ENCODE results near the gene LDHD.

Gene LDHD

DNA sequence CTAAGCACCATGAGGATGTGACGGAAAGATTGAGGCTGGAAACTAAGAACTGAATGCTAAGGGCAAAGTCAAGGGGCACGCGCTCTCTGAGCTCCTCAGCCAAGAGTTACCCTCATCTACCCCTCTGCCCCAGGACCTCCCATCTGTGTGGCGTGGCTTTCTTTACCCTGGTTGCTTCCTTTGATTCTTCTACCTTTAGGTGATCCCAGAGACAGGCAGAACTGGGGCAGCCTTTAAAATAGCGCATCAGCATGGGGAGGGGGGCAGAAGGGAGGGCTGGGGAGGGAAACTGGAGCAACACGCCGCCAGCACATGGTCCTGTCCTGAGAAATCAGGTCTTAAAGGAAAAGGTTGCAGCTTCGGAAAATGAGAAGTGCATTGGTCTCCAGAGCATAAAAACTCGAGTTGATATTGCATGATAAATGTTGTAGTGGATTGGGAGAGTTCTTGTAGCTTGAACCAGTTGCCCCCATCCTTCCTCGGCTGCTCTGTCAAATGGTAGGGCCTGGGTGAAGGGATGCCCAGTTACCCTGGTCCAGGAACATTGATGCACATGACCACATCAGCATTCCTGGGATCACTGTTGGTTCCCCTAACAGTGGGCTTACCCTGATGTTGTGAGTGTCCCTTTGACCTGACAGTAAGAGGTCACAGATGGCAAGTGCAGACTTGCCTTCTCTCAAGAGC lies 29.7 kb downstream of the LDHD start:
- Histone ChIP-seq H3K9ac (ENCODE audit: low read depth, low read length) (no peak overlapping the region), H3K4me1 (ENCODE audit: insufficient read depth, low read length) (peaks cover 11% of the 10 kb centered on the region)

DNA sequence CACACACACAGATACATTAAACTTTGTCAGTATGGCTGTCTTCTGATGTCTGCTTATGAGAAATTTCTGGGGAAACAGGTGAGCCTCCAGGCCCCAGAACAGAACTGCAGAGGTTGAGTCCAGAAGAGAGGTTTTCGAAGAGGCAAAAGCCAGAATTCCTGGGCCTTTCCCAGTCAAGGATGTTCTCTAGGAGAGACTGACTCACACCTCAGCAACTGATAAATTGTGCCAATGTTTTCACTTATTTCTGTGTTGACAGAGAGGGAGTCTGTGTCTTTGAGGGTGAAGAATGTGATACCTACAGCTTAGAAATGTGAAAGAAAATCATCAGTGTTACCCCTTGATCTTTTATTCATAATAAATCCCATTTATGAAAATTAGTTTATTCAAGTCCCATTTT lies 30.3 kb downstream of the LDHD start:
- H3K36me3 ChIP-seq (ENCODE audit: insufficient read depth, low read length): no peaks in the 10 kb centered on the region
- H3K9me3 ChIP-seq (ENCODE audit: control insufficient read depth, insufficient read depth, low read length): no peaks in the 10 kb centered on the region
- peaks cover 11% of the 10 kb centered on the region for H3K4me1 ChIP-seq (ENCODE audit: insufficient read depth, low read length)
- H3K9ac ChIP-seq (ENCODE audit: low read depth, low read length): no peak overlapping the region

More for the DNA sequence above, 29.7 kb downstream of the LDHD start:
- Histone ChIP-seq H3K9me3 (ENCODE audit: control insufficient read depth, insufficient read depth, low read length) (no peaks in the 10 kb centered on the region), H3K36me3 (ENCODE audit: insufficient read depth, low read length) (no peaks in the 10 kb centered on the region)

DNA sequence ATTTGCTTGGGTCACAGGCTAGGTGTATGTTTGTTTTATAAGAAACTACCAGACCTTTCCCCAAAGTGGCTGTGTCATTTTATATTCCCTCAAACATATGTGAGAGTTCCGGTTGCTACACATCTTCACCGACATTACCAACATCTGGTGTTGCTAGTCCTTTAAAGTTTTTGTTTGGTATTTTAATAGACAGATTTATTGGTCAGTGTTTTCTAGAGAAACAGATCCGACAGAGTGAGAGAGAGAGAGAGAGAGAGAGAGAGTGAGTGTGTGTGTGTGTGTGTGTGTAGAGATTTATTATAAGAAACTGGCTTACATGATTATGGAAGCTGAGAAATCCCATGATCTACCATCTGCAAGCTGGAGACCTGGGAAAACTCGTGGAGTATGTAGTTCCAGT lies 31.0 kb downstream of the LDHD start:
- no peak overlapping the region for H3K9ac ChIP-seq (ENCODE audit: low read depth, low read length)

DNA sequence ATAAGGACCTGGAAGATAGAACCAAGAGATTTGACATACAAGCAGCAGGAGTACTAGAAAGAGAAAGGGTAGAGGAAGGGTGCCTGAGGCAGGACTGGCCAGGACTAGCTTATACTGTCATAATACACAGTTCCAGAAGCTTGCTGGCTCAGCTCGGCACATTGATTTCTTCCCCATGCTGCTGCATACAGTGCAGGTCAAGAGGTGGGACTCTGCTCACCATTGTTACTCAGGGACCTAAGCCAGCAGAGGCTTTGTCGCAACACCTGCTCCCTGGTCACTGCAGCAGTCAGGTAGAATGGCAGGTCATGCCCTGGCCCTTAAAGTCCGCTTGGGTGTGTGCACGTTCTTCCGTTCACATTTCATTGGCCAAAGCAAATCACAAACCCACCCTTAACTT lies 32.8 kb downstream of the LDHD start:
- no peaks in the 10 kb centered on the region for H3K36me3 ChIP-seq (ENCODE audit: insufficient read depth, low read length)
- H3K4me1 ChIP-seq (ENCODE audit: insufficient read depth, low read length): peaks cover 9% of the 10 kb centered on the region
- no peaks in the 10 kb centered on the region for H3K9me3 ChIP-seq (ENCODE audit: control insufficient read depth, insufficient read depth, low read length)
- no peak overlapping the region for H3K9ac ChIP-seq (ENCODE audit: low read depth, low read length)

More for the DNA sequence above, 31.0 kb downstream of the LDHD start:
- Histone ChIP-seq H3K4me1 (ENCODE audit: insufficient read depth, low read length) (peaks cover 11% of the 10 kb centered on the region), H3K9me3 (ENCODE audit: control insufficient read depth, insufficient read depth, low read length) (no peaks in the 10 kb centered on the region), H3K36me3 (ENCODE audit: insufficient read depth, low read length) (no peaks in the 10 kb centered on the region)

DNA sequence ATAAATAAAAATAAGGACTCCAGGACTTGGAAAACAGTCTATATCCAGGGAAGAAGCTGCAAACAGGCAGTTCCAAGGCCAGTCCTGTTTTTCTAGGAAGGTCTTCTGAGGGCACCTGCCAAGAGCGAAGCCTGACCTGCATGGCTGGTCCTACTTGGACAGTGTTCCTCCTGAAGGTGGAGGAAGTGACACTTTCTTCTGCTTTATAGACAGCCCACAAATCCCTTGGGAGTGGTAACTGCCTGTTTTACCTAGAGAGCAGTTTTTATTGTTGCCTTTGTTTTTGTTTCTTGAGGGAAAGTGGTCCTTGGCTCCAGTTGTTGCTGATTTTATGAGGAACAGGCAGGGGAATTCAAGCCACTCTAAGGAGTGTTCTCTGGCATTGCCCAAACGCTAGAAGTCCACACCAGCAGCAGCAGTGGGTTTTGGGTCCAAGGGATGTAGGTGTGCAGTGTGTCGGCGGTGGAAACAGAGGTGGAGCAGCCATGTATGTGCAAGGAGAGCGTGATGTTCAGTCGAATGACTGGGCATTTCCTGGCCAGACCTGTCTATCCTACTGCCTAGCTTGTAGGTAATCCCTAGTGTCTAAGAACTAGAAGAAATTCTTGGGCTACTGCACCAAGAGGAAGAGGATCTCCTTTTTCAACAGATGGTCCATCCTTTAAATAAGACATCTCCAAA lies 35.3 kb downstream of the LDHD start:
- Histone ChIP-seq H3K4me1 (ENCODE audit: insufficient read depth, low read length) (0 out of 2 replicates have a peak, but pooled peaks cover 2% of the 10 kb centered on the region), H3K9ac (ENCODE audit: low read depth, low read length) (no peak overlapping the region), H3K9me3 (ENCODE audit: control insufficient read depth, insufficient read depth, low read length) (no peaks in the 10 kb centered on the region), H3K36me3 (ENCODE audit: insufficient read depth, low read length) (no peaks in the 10 kb centered on the region)

DNA sequence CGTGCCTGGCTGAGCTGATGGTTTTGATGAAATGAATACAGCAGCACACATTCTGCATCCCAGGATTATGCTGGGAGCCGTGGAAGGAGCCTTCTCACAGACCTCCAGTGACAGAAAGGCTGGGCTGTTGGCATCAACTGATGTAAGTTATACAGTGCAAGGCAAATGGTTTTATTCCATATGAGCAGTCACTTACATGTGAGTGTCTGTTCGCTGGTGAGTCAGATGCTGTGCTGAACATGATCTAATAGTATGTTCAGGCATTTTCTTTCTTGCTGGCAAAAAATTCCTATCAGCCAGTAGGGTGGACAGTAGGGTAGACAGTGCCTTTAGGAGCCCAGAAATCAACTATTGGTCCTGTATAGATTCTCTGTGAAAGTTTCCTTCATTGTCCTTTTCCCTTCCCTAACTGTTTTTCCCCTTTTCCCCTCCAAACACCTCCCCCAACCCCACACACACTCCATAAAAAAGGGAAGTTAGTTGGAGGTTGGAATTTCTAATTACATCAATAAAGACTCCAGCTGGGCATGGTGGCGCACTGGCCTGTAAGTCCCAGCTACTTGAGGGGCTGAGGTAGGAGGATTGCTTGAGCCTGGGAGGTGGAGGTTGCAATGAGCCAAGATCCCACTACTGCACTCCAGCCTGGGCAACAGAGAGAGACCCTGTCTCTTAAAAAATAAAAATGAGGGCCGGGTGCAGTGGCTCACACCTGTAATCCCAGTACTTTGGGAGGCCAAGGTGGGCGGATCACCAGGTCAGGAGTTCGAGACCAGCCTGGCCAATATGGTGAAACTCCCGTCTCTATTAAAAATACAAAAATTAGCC lies 36.2 kb downstream of the LDHD start:
- no peaks in the 10 kb centered on the region for H3K36me3 ChIP-seq (ENCODE audit: insufficient read depth, low read length)
- no peaks in the 10 kb centered on the region for H3K9me3 ChIP-seq (ENCODE audit: control insufficient read depth, insufficient read depth, low read length)
- H3K9ac ChIP-seq (ENCODE audit: low read depth, low read length): no peak overlapping the region
- 0 out of 2 replicates have a peak, but pooled peaks cover 2% of the 10 kb centered on the region for H3K4me1 ChIP-seq (ENCODE audit: insufficient read depth, low read length)

DNA sequence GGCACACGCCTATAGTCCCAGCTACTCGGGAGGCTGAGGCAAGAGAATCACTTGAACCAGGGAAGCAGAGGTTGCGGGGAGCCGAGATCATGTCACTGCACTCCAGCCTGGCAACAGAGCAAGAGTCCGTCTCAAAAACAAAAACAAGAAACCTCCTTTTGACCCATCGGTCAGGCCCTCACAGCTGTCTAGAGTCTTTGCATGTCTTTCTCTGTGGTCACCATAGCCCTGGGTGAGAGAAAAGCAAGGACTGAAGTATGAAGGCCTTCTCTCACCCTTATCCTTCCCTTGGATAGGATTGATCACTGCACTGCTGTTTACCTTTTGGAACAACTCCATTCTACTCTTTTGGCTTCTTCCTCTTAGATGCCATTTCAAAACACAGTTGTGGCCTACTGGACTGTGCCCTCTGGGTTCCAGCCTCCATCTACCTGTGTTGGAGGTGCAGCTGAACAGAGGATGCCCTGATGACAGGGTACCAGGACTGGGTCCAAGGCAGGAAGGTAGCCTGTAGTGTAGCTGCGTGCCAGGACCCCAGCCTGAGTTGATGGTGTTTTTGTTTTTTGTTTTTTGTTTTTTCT lies 37.1 kb downstream of the LDHD start:
- 0 out of 2 replicates have a peak, but pooled peaks cover 2% of the 10 kb centered on the region for H3K4me1 ChIP-seq (ENCODE audit: insufficient read depth, low read length)
- no peaks in the 10 kb centered on the region for H3K9me3 ChIP-seq (ENCODE audit: control insufficient read depth, insufficient read depth, low read length)
- H3K9ac ChIP-seq (ENCODE audit: low read depth, low read length): no peak overlapping the region

DNA sequence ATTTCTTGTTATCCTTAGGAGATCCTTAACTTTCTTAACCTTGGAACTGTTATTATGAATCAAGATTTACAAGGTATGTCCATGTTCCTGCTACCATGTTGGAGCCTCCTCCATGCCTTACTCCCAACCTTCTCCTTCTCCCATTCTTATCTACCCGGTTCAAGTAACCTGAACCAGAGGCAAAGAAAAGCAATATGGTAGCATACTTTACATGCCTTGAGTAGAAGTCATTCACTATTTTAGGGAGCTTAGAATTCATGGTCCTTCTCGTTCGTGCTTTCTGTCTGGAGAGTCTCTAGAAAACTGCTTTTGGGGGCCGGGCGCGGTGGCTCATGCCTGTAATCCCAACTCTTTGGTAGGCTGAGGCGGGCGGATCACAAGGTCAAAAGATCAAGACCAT lies 37.7 kb downstream of the LDHD start:
- no peak overlapping the region for H3K9ac ChIP-seq (ENCODE audit: low read depth, low read length)
- H3K4me1 ChIP-seq (ENCODE audit: insufficient read depth, low read length): 0 out of 2 replicates have a peak, but pooled peaks cover 4% of the 10 kb centered on the region
- H3K36me3 ChIP-seq (ENCODE audit: insufficient read depth, low read length): no peaks in the 10 kb centered on the region
- no peaks in the 10 kb centered on the region for H3K9me3 ChIP-seq (ENCODE audit: control insufficient read depth, insufficient read depth, low read length)

More for the DNA sequence above, 37.1 kb downstream of the LDHD start:
- no peaks in the 10 kb centered on the region for H3K36me3 ChIP-seq (ENCODE audit: insufficient read depth, low read length)

DNA sequence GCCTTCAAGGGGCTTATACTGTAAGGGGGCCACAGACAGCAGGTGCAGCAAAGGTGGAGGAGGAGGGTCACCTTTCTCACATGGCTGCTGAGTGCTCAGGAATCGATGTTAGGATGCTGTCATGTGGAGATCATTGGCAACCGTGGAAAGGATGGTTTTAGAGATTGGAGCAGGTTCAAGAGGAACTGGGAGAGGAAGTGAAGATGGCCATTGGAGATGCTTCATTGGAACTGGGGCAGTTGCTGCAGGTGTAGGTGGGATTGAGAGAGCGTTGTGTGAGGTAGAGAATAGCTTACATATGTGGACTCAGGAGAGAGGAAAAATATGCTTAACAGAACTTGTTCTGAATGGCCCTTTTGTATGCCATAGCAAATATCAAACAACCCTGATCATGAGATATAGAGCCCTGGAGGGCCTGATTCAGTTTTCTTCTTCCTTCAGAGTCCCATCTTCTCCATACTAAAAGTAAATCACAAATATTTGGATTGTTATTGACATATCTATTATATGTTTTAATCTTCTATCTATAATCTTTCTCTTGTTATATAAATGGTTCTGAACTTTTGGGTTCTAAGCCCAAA lies 40.8 kb downstream of the LDHD start:
- no peaks in the 10 kb centered on the region for H3K36me3 ChIP-seq (ENCODE audit: insufficient read depth, low read length)
- no peaks in the 10 kb centered on the region for H3K9me3 ChIP-seq (ENCODE audit: control insufficient read depth, insufficient read depth, low read length)
- H3K4me1 ChIP-seq (ENCODE audit: insufficient read depth, low read length): peaks cover 7% of the 10 kb centered on the region; the same call in 1 of the 2 replicates
- no peak overlapping the region for H3K9ac ChIP-seq (ENCODE audit: low read depth, low read length)

DNA sequence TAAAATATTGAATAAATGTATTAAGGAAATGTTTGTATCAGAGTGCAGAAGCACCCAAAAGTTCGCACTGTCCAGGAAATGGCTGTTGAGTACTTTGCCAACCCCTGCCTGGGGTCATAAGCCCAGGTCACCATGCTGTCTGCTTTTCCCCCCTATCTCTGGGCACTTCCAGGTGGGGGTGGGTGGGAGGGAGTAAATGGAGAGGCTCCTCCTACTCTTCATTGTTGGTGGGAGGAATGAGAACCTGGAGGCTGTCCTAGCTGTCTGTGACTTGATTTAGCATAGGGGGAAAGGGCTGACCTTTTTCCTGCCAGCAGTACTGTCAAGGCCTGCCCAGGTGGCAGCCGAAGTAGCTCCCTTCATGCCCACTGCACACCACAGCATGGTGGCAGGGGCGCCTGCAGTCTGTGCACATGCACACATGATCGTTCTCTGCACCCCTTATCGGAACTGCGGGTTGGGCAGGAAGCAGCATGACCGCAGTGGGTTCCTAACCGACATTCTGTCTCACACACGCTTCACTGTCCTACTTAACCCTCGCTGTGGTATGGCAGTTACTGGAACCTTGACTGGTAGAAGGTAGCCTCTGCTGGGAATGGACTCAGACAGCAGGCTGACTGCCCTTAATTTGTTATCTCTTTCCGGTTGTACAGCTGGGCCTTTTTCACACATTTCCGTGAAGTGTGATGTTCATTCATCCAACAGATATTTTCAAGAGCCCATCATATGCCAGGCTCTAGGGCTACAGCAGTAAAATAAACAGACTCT lies 41.5 kb downstream of the LDHD start:
- Histone ChIP-seq H3K9me3 (ENCODE audit: control insufficient read depth, insufficient read depth, low read length) (no peaks in the 10 kb centered on the region), H3K36me3 (ENCODE audit: insufficient read depth, low read length) (no peaks in the 10 kb centered on the region), H3K4me1 (ENCODE audit: insufficient read depth, low read length) (peaks cover 12% of the 10 kb centered on the region; the same call in 1 of the 2 replicates), H3K9ac (ENCODE audit: low read depth, low read length) (no peak overlapping the region)

DNA sequence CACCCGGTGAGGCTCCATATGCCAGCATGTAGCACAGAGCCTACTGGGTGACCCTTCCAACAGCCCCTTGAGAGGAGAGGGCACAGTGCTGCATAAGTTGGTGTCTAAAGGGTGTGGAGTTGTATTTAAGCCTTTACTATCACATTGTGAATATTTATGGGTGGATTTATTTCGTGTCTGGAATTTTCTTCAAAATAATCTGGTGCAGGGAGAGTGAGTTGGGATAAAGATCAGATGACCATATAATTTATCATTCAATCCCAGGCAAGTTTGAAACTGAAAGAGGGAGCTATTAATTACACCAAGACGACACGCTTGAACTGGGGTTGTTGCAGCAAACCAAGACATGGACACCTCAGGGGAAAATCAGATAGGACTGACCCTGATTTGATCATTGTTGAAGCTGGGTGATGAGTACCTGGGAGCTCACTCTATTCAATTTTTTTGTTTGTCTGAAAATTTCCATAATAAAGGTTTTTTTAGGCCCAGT lies 42.2 kb downstream of the LDHD start:
- Histone ChIP-seq H3K9me3 (ENCODE audit: control insufficient read depth, insufficient read depth, low read length) (no peaks in the 10 kb centered on the region), H3K36me3 (ENCODE audit: insufficient read depth, low read length) (no peaks in the 10 kb centered on the region)

DNA sequence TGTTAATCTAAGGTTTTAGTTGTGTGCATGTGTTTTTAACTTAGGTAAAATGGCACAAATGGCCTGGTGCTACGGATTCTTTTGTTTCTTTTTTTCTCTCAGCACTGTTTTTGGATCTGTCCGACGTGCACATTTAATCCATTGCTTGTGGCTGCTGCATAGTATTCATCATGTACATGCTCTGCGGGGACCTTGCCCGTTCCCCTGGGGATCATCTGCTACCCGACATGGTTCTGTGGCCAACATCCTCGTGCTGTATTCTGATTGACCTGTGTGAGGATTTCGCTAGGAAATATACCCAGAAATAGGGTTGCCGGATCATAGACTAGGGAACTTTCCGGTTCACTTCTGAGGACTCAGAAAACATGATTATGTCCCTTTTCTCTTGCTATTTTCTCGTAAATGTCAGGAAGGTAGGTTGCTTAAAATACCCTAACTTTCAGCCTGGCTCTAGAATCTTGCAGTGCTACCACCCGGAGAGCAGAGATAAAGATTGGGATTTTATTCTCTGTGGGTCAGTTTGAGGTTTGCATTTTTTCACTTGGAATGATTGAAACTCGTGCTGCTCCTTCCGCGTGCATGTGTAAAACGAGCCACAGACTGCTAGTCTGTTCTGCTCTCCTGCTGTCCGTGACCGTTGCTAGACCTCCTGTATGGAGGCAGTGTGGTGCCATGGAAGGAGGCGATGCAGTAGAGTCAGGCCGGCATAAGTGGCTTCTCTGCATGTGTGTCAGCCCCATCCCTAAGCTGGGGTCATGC lies 42.9 kb downstream of the LDHD start:
- Histone ChIP-seq H3K9ac (ENCODE audit: low read depth, low read length) (no peak overlapping the region), H3K4me1 (ENCODE audit: insufficient read depth, low read length) (peaks cover 13% of the 10 kb centered on the region; the same call in 1 of the 2 replicates), H3K36me3 (ENCODE audit: insufficient read depth, low read length) (no peaks in the 10 kb centered on the region), H3K9me3 (ENCODE audit: control insufficient read depth, insufficient read depth, low read length) (no peaks in the 10 kb centered on the region)

More for the DNA sequence above, 42.2 kb downstream of the LDHD start:
- no peak overlapping the region for H3K9ac ChIP-seq (ENCODE audit: low read depth, low read length)
- peaks cover 13% of the 10 kb centered on the region; the same call in 1 of the 2 replicates for H3K4me1 ChIP-seq (ENCODE audit: insufficient read depth, low read length)
